Measurements from ENCODE around the gene RPS6KA2. TPM values are rescaled to one million over a fixed set of nuclear protein-coding genes. Genes with fewer than 3 reads are reported as not detected.
"Not testable (repeated sequence)": the region's sequence is repeated elsewhere in the genome, so short reads cannot be mapped to it uniquely, and the experiment has no call there.

Gene RPS6KA2
- polyA plus RNA-seq, 1 donor = 22.5 TPM

- no peak for DNase-seq (ENCODE audit: low read depth)
Measured at GRCh38 chr6:166591961-166592520, 35.0 kb downstream of the RPS6KA2 start.

DNA sequence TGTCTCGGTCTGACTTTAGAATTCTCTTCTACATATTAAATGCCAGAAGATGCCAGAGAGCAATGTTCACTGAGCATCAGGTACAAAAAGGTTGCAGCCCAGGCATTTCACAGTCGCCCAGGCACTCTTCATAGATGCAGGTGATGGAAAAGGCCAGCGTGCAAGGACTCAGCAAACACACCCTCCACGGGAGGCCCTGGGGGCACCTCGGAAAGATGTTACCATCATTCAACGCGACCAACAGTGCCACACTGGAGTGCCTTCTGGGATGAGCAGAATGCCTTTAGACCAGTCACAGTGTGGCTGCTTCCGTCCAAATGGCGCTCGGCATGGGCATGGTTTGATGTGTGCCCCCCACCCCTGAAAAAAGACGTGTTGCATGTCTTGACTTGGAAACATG lies 36.0 kb downstream of the RPS6KA2 start:
- DNase-seq (ENCODE audit: low read depth) = no peak

GRCh38 chr6:166589786-166590574 lies 37.1 kb downstream of the RPS6KA2 start:
- no peak for DNase-seq (ENCODE audit: low read depth)

DNA sequence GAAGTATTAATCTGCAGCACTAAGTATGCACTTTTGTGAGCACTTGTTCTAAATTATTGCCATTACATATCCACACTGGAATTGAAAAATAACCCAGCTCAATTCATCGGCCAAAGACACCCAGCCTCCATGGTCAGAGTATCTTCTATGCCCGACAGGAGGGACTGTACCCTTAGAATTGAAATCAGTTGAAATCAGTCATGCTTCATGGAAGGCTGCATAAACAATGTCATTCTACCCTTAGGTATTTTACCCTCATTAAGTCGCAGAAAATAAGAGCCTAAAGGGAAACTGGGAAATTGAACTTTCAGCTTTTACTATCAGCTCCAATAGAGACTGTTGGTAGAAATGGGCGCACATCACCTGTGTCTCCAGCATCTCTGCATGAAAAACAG lies 37.7 kb downstream of the RPS6KA2 start:
- DNase-seq (ENCODE audit: low read depth) = no peak

- no peak for DNase-seq (ENCODE audit: low read depth)
Measured at GRCh38 chr6:166588691-166589336, 38.2 kb downstream of the RPS6KA2 start.

DNA sequence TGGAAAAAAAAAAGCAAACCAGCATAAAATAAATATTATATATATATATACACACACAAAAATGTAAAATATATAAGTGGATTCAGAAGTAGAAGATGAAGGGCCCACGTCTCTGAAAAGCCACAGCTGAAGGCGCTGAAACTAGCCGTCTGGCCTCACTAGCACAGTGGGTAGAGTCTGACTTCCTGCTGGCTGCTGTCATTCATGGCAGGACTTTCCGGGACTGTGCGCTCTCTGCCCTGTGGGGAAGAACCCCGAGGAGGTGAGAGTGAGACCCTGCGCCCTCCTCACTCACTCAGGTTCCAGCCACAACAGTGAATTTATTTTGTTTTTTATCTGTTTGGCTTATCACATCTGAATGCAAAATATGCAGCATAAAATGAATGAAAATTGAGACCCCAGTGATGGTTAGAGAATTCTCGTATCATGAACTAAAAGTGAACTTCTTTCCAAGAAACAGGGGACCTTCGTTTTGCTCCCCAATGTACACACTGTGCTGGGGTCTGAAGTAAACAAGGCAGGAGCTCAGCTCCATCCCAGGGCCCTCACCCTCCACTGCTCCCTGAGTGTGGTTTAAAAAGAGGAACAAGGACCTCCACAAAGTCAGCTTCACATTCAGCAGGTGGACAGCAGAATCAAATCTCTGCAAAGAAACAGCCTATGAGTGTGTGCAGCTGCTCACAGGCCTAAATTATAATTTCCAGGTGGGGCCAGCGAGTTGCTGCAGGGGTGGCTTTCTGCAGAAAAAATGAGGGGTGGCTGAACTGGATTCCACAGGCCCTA lies 39.2 kb downstream of the RPS6KA2 start:
- no peak for DNase-seq (ENCODE audit: low read depth)

DNA sequence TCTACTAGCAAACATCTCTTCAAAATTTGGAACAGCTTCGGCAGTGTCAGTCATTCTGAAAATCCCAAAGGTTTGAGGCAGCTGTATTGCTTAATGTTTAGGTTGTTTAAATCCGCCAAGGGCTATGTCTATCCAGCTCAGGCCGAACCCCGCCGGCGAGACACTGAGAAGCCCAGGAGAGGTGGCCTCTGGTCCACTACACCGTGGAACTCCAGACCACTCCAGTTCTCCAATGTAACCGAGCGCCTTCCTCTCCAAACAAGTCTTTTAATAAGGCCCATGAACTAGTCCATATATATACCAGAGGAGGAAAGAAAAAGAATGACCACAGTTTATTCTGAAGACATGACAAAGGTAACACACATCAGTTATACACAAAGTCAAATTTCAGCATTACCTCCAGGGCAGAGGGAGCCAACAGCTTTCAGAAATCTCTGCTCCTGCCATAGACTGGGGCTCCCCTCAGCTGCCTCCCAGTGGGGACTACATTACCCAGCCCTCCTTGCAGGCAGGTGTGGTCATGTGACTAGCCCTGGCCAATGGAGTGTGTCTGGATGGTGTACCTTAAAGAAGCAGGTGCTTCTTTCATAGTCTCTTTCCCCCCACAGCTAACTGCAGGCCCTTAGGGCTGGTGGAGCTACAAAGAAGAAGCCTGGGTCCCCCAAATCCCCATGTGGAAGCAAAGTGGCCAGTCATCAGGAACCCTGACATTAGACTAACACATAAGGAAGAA lies 40.5 kb downstream of the RPS6KA2 start, which contains the start of gene RAMACL:
TSS of gene RAMACL (minus strand) at position 255 of the 733 bp plus-strand sequence. CDS start at position 54, 201 bp downstream.
- no peak for DNase-seq (ENCODE audit: low read depth)

GRCh38 chr6:166584853-166585429 lies 42.1 kb downstream of the RPS6KA2 start:
- no peak for DNase-seq (ENCODE audit: low read depth)

DNA sequence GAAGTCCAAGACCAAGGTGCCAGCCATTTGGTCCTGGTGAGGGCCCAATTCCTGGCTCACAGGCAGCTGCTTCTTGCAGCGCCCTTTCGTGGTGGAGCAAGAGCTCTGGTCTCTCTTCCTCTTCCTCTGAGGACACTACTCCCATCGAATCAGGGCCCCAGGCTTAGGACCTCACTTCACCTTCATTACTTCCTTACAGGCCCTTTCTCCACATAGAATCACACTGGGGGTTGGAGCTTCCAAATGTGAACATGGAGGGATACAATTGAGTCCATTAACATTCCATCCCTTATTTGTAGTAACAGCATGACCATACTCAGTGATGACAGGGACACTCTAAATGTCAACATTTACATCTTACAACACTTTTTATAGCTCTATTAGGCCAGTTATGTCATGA lies 42.9 kb downstream of the RPS6KA2 start:
- no peak for DNase-seq (ENCODE audit: low read depth)

DNA sequence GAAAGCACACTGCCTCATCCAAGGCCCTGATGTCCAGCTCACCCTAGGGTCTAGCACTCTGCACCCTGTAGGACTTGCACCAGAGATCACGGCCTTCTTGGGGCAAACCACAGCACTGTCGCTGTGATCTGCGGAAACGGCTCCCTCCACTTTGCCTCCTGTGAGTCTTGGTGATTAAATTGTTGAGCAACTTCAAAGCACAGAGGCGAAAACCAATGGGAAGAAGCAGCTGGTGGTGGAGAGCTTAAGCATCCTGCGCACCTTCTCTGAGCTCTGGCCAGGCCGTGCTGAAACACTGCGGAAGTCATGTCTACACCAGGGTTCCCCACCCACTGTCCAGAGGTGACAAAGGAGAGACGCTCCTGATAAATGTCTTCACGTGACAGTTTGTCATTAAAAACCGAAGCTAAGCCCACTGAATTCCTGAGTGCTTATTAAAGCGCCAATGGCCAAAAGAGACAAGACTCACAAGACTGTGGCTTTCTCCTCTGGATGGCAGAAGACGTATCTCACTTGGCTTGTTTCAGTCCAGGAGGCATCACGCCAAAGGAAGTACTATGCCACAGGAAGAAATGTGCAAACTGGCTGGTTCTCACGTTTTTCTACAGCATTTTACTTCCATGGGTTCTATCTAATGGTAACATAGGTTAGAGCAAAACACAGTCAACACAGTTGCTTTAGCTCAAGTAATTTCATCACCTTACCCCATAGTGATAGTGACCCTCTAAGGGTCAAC lies 43.7 kb downstream of the RPS6KA2 start:
- DNase-seq (ENCODE audit: low read depth) = no peak

- no peak for DNase-seq (ENCODE audit: low read depth)
Measured at GRCh38 chr6:166582258-166582657, 44.8 kb downstream of the RPS6KA2 start.

DNA sequence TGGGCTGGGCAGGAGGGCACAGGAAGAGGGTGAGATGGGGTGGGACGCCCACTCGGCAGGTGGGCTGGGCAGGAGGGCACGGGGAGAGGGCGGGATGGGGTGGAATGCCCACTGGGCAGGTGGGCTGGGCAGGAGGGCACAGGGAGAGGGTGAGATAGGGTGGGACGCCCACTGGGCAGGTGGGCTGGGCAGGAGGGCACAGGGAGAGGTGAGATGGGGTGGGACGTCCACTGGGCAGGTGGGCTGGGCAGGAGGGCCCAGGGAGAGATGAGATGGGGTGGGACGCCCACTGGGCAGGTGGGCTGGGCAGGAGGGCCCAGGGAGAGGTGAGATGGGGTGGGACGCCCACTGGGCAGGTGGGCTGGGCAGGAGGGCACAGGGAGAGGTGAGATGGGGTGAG lies 45.2 kb downstream of the RPS6KA2 start:
- not testable (repeated sequence) for DNase-seq (ENCODE audit: low read depth)

DNA sequence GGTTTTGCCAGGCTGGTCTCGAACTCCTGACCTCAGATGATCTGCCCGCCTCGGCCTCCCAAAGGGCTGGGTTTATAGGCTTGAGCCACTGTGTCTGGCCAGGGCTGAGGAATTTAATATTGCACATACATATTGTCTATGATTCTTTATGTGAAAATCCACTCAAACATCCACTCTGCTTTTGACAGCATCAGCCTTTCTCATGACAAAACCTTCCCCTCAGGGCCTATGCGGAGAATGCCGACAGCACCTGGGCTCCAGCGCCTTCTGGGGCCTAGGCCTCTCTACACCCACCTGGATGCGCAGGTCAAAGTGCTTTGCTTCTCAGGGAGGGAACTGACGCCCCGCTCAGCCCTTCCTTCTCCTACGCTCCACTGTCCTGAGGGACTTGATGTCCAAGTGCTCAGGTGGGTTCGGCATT lies 46.0 kb downstream of the RPS6KA2 start:
- no peak for DNase-seq (ENCODE audit: low read depth)

- no peak for DNase-seq (ENCODE audit: low read depth)
Measured at GRCh38 chr6:166580076-166581050, 46.7 kb downstream of the RPS6KA2 start.

DNA sequence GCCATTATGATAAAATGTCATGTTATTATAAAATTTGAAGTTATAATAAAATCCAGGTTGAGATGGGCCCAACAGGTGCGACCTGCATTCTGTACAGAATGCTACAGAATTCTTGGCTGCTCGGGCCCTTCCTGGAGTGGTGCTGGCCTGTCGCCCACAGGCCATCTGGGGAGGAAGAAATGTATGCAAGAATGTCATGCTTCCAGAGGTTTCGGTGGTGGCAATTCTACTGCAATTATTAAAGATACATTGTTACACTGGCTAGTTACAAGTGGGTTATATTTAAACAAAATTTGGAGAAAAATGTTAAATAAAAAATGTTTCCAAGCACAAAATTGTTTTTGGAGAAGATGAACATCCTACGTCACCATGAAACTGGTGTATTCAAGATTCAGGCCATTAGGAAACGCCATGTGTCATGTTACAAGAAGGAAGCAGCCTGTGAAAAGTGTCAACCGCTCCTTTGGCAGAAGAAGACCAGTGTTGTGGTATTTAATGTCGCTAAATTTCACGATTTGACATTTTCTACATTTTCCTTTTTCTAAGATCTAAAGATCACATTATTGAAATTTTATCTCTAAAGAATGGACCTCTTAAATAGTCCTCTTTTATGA lies 47.7 kb downstream of the RPS6KA2 start:
- DNase-seq (ENCODE audit: low read depth) = no peak

- DNase-seq (ENCODE audit: low read depth) = no peak
Measured at GRCh38 chr6:166578536-166579236, 48.4 kb downstream of the RPS6KA2 start.

GRCh38 chr6:166575205-166575604 lies 51.8 kb downstream of the RPS6KA2 start:
- no peak for DNase-seq (ENCODE audit: low read depth)

Measured in forelimb muscle (tissue), 1 donor.